HG02798 (cell line): Measurements from ENCODE around the gene KLHL30.

ENCODE experiments used
- ATAC-seq: cut with Tn5 transposase; IDR thresholded peaks from one replicate; pipeline ENCODE4 v1.9.1; 2021; ENCODE audit warnings: mild to moderate bottlenecking; ENCODE audit not compliant: unreplicated experiment, poor library complexity

Gene KLHL30

GRCh38 chr2:238138331-238139195 lies at the start of gene KLHL30:
TSS of gene KLHL30 (plus strand) at chr2:238138668. CDS start at chr2:238140755, 2,087 bp downstream.
- no peak for ATAC-seq

GRCh38 chr2:238090887-238091286 lies 47.6 kb upstream of the KLHL30 start:
- no peak for ATAC-seq

- ATAC-seq: no peak
Measured at GRCh38 chr2:238091436-238092060, 46.9 kb upstream of the KLHL30 start.

GRCh38 chr2:238092486-238093035 lies 45.9 kb upstream of the KLHL30 start:
- ATAC-seq: no peak

GRCh38 chr2:238093181-238094140 lies 45.0 kb upstream of the KLHL30 start:
- ATAC-seq: no peak

GRCh38 chr2:238094438-238095022 lies 43.9 kb upstream of the KLHL30 start:
- ATAC-seq: no peak

GRCh38 chr2:238095143-238095542 lies 43.3 kb upstream of the KLHL30 start:
- ATAC-seq: no peak

- ATAC-seq: no peak
Measured at GRCh38 chr2:238096311-238097011, 42.0 kb upstream of the KLHL30 start.

- no peak for ATAC-seq
Measured at GRCh38 chr2:238097201-238097987, 41.1 kb upstream of the KLHL30 start.

- ATAC-seq: peak; percentile 73
Measured at GRCh38 chr2:238097988-238098871, 40.2 kb upstream of the KLHL30 start.

- no peak for ATAC-seq
Measured at GRCh38 chr2:238098901-238099713, 39.4 kb upstream of the KLHL30 start.

GRCh38 chr2:238099714-238100048 lies 38.8 kb upstream of the KLHL30 start:
- ATAC-seq: no peak

GRCh38 chr2:238100049-238100820 lies 38.2 kb upstream of the KLHL30 start, which contains the start of gene ESPNL:
TSS of gene ESPNL (plus strand) at chr2:238100340. CDS start at chr2:238100420, 80 bp downstream.
- no peak for ATAC-seq

- no peak for ATAC-seq
Measured at GRCh38 chr2:238100821-238101771, 37.4 kb upstream of the KLHL30 start.
